Transverse colon (tissue), 3 donors: ENCODE data around the gene PGPEP1.

ENCODE experiments used
- POLR2A ChIP-seq: fragments of 450-650 bp; IDR thresholded peaks from one replicate; pipeline ENCODE4 v1.6.1; 2016; ENCODE audit warnings: antibody characterized with exemption, mild to moderate bottlenecking, moderate library complexity
- TF ChIP-seq, protein P1 (sequence below), 5 experiments: fragments of 200-600 bp in 3 of 5; fragments of 450-650 bp in 2 of 5; sonication (generic) in 3 of 5; IDR thresholded peaks; 1 replicate in 2 of 5; 2 replicates in 3 of 5; pipeline ENCODE4 v1.5.1; 2016 to 2017; ENCODE audit warnings: antibody characterized with exemption in 5 of 5, inconsistent platforms in 3 of 5, mild to moderate bottlenecking in 2 of 5, moderate library complexity in 1 of 5

DNA sequence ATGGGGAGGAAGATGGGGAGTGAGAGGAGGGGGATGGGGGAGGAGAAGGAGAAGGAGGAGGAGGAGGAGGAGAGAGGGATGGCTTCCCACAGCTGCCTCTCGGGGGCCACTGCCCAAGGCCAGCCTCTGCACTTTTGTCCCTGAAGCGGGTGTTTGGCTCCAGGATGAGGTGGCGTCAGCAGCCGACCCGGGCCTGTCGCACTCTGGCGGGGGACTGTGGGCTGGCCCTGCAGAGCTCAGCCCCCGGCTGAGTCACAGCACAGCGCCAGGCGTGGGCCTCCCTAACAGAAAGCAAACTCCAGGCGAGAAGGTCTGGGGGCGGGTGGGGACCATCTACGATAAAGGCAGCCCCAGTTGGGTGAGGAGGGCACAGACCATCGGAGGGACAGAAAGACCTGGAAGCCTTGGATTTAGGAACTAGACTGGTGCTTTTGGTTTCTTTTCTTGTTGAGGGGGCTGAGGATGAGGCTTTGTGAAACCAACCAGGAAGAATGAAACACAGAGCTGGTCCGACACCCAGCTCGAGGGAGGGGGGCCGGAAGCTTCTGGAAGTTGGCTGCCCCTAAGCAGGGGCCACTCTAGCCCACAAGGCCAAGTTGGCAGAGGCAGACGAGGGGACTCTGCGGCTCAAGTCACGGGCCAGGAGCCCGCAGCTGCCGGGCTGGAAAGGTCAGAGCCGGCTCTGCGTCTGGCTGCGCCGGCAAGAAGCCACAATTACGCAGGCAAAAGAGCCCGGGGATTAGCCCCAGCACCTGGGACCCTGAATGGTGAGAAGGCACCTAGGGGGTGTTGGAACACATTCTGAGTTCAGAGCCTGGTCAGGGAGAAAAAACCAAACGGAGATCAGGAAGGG, 35.7 kb upstream of the PGPEP1 start:
- TF ChIP-seq, protein P1, sequence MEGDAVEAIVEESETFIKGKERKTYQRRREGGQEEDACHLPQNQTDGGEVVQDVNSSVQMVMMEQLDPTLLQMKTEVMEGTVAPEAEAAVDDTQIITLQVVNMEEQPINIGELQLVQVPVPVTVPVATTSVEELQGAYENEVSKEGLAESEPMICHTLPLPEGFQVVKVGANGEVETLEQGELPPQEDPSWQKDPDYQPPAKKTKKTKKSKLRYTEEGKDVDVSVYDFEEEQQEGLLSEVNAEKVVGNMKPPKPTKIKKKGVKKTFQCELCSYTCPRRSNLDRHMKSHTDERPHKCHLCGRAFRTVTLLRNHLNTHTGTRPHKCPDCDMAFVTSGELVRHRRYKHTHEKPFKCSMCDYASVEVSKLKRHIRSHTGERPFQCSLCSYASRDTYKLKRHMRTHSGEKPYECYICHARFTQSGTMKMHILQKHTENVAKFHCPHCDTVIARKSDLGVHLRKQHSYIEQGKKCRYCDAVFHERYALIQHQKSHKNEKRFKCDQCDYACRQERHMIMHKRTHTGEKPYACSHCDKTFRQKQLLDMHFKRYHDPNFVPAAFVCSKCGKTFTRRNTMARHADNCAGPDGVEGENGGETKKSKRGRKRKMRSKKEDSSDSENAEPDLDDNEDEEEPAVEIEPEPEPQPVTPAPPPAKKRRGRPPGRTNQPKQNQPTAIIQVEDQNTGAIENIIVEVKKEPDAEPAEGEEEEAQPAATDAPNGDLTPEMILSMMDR (IDR thresholded peaks at IDR 0.05), result no peak
- peak; percentile 76 for TF ChIP-seq POLR2A
